HG02588 (cell line): ENCODE results near the gene AK6.
A peak's percentile ranks its signal among the peaks of the same experiment; 100 is the strongest.
"Not testable (repeated sequence)": the region's sequence is repeated elsewhere in the genome, so short reads cannot be mapped to it uniquely, and the experiment has no call there.

ENCODE experiments used
- ATAC-seq: cut with Tn5 transposase; IDR thresholded peaks from one replicate; pipeline ENCODE4 v1.9.1; 2021; ENCODE audit warnings: mild to moderate bottlenecking, moderate library complexity; ENCODE audit not compliant: unreplicated experiment

AK6 gene

DNA sequence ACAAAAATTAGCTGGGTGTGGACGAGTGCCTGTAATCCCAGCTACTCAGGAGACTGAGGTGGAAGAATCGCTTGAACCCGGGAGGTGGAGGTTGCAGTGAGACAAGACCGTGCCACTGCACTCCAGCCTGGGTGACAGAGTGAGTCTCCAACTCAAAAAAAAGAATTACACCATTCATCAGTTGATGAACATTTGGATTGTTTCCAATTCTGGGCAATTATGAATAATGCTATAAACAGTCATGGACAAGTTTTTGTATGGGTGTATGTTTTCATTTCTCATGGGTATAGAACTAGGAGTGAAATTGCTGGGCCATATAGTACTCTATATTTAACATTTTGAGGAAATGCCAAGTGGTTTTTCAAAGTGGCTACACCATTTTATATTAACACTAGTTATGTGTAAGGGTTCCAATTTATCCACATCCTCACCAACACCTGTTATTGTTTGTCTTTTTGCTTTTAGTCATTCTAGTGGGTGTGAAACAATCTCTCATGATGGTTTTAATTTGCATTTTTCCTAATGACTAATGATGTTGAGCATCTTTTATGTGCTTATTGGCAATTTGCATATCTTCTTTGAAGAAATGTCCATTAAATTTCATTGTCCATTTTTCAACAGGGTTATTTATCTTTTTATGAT, 27.7 kb downstream of the AK6 start:
- no peak for ATAC-seq

- no peak for ATAC-seq
Measured at GRCh38 chr5:69335341-69335935, 33.9 kb downstream of the AK6 start.

DNA sequence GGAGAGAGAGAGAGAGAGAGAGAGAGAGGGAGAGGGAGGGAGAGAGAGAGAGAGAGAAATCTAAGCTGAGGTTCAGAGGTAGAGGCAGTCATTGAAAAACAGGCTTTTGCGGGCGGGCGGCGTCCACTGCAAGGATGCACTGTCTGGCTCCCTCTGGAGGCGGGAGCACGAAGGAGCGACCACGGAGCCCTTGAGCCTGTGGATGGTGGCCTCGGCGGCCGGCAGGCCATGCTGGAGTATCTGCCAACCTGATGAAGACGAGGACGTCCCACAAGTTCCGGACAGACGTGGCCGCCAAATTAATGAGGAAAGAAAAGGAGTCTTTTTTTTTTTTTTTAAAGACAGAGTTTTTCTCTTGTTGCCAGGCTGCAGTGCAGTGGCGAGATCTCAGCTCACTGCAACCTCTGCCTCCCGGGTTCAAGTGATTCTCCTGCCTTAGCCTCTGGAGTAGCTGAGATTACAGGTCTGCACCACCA, 34.5 kb downstream of the AK6 start:
- ATAC-seq: peak; percentile 63

DNA sequence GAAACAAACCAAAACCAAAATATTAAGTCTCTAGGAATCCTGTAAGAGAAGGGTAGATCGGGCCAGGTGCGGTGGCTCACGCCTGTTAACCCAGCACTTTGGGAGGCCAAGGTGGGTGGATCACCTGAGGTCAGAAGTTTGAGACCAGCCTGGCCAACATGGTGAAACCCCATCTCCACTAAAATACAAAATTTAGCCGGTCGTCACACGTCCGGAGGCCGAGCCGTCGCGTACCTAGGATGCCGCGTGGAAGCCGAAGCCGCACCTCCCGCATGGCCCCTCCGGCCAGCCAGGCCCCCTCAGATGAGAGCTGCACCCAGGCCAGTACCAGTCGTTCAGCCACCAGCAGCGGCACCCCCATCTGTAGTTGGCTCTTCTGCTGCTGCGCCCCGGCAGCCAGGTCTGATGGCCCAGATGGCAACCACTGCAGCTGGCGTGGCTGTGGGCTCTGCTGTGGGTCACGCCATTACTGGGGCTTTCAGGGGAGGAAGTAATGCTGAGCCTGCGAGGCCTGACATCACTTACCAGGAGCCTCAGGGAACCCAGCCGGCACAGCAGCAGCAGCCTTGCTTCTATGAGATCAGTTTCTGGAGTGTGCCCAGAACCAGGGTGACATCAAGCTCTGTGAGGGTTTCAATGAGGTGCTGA, 35.5 kb downstream of the AK6 start:
- not testable (repeated sequence) for ATAC-seq

DNA sequence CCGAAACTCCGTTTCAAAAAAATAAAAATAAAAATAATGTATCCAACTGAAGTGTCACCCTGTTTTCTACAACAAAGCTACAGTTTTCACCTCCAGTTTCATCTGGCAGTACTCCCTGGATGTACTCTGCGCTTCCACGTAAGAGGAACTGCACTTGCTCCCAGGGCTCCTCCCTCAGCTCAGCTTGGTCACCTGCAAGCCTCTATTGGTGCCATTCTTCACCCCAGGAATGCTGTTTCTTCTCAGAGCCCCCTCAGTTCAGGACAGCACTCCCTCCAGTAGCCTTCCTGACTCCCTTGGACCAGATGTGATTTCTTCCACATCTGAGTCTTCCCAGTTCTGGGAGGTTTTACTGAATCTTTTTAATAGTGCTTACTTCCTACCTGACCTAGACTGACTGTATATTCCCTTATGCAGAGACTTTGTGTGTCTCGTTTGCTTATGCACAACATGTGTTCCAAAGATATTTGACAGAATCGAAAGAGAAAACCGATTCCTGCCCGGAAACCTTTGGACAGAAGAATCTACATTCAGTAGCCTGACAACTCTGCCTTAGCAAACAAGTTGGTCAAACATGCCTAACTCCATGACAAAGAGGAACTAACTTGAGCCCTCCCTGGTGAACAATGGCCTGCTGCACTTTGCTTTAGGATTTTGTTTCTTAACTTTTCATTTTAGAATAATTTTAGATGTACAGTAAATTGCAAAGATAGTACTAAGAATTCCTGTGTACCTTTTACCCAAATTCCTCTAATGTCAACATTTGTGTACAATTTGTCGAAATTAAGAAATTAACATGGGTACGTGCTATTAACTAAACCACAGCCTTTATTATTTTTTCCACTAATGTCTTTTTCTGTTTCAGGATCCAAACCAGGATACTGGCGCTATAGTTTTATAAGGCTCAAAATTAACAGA, 37.5 kb downstream of the AK6 start:
- ATAC-seq: no peak

- ATAC-seq: no peak
Measured at GRCh38 chr5:69329905-69330489, 39.3 kb downstream of the AK6 start.

DNA sequence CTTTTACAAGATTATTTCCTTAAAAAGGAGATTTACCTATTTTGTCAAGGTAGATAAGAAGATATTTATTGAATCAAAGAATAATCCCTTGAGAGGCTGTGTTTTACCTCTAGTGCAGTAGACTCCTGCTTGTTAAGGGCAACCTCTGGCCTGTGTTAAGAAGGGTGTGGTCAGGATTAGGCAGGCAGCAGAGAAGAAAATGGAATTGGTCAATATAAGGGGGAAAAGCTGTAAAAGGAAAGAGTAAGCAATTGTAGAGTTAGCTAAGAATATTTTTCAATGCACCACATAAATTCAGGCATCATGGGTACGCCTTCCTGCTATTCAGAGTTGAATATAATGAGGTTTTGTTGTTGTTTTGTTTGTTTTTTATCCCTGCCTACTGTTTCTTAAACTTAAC, 43.0 kb downstream of the AK6 start:
- ATAC-seq: no peak

- no peak for ATAC-seq
Measured at GRCh38 chr5:69317391-69317790, 51.9 kb downstream of the AK6 start.

GRCh38 chr5:69315972-69316371, 53.3 kb downstream of the AK6 start:
- no peak for ATAC-seq

- ATAC-seq: no peak
Measured at GRCh38 chr5:69313428-69313827, 55.9 kb downstream of the AK6 start.

- no peak for ATAC-seq
Measured at GRCh38 chr5:69312459-69313160, 56.7 kb downstream of the AK6 start.

DNA sequence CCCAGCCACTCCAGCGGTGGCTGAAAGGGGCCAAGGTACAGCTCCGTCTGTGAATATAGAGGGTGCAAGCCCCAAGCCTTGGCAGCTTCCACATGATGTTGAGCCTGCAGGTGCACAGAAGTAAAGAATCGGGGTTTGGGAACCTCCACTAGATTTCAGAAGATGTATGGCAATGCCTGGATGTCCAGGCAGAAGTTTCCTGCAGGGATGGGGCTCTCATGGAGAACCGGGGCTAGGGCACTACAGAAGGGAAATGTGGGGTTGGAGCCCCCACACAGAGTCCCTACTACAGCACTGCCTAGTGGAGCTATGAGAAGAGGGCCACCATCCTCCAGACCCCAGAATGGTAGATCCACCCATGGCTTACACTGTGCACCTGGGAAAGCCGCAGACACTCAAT, 59.9 kb downstream of the AK6 start:
- ATAC-seq: no peak

GRCh38 chr5:69308046-69308553, 61.2 kb downstream of the AK6 start:
- ATAC-seq: no peak

GRCh38 chr5:69305512-69305911, 63.8 kb downstream of the AK6 start:
- ATAC-seq: no peak
